HepG2 (cell line): ENCODE results near the gene APEX1. TPM values are rescaled to one million over a fixed set of nuclear protein-coding genes. Genes with fewer than 3 reads are reported as not detected.

Source experiments
- CERS6 ChIP-seq: sonication (generic); formaldehyde crosslinking; IDR thresholded peaks from 2 replicates; pipeline ENCODE4 v1.5.0; 2020; ENCODE audit warnings: missing genetic modification reagents
- EP300 ChIP-seq, 3 experiments: sonication (generic) in 1 of 3; formaldehyde crosslinking in 1 of 3; IDR thresholded peaks; 2 replicates each; pipeline versions ENCODE4 v1.5.1 to v1.6.1; 2011 to 2020; ENCODE audit warnings: low read depth in 2 of 3, low read length in 2 of 3, borderline replicate concordance in 1 of 3, improper control_type of control experiment in 1 of 3, mild to moderate bottlenecking in 1 of 3, missing genetic modification reagents in 1 of 3, moderate library complexity in 1 of 3
- GATA4 ChIP-seq: sonication (generic); IDR thresholded peaks from 2 replicates; pipeline ENCODE4 v1.6.1; 2016; ENCODE audit warnings: antibody characterized with exemption, low read depth, borderline replicate concordance
- HES4 ChIP-seq: sonication (generic); formaldehyde crosslinking; IDR thresholded peaks from 2 replicates; pipeline ENCODE4 v1.9.0; 2021; ENCODE audit warnings: mild to moderate bottlenecking, missing genetic modification reagents, borderline replicate concordance
- HNF4A ChIP-seq: sonication (generic); formaldehyde crosslinking; IDR thresholded peaks from 2 replicates; pipeline ENCODE4 v1.4.0; 2020; ENCODE audit warnings: missing genetic modification reagents
- HOXD1 ChIP-seq: sonication (generic); formaldehyde crosslinking; IDR thresholded peaks from 2 replicates; pipeline ENCODE4 v1.5.0; 2020; ENCODE audit warnings: missing genetic modification reagents
- MIER2 ChIP-seq: IDR thresholded peaks from 2 replicates; pipeline ENCODE4 v1.6.1; 2016; ENCODE audit warnings: missing biosample characterization, missing genetic modification reagents
- MNT ChIP-seq: fragments of 450-650 bp; IDR thresholded peaks from 2 replicates; pipeline ENCODE4 v1.6.1; 2016
- PATZ1 ChIP-seq: sonication (generic); formaldehyde crosslinking; IDR thresholded peaks from 2 replicates; pipeline ENCODE4 v1.4.0; 2020; ENCODE audit warnings: missing genetic modification reagents
- PAWR ChIP-seq: sonication (generic); formaldehyde crosslinking; IDR thresholded peaks from 2 replicates; pipeline ENCODE4 v1.4.0; 2020; ENCODE audit warnings: missing genetic modification reagents, mild to moderate bottlenecking, borderline replicate concordance
- PAX8 ChIP-seq: sonication (generic); formaldehyde crosslinking; IDR thresholded peaks from 2 replicates; pipeline ENCODE4 v1.8.0; 2022; ENCODE audit warnings: mild to moderate bottlenecking, missing genetic modification reagents, borderline replicate concordance
- POLR2G ChIP-seq: fragments of 200-400 bp; formaldehyde crosslinking; IDR thresholded peaks from 2 replicates; pipeline ENCODE4 v1.6.1; 2018; ENCODE audit warnings: mild to moderate bottlenecking, low read depth, low read length, moderate library complexity
- RBM22 ChIP-seq: fragments of 200-400 bp; formaldehyde crosslinking; optimal IDR thresholded peaks from 2 replicates; pipeline ENCODE3; 2017; ENCODE audit warnings: mild to moderate bottlenecking, low read length, moderate library complexity
- SOX13 ChIP-seq, 3 experiments: fragments of 450-650 bp in 1 of 3; sonication (generic) in 1 of 3; formaldehyde crosslinking in 1 of 3; IDR thresholded peaks in 2 of 3; conservative IDR thresholded peaks in 1 of 3; 2 replicates each; pipeline versions ENCODE4 v1.5.0 to v1.6.1; 2016 to 2020; ENCODE audit warnings: antibody characterized with exemption in 1 of 3, mild to moderate bottlenecking in 1 of 3, missing compliant biosample characterization in 1 of 3, missing genetic modification reagents in 1 of 3, moderate library complexity in 1 of 3
- TEAD2 ChIP-seq: sonication (generic); formaldehyde crosslinking; IDR thresholded peaks from 2 replicates; pipeline ENCODE4 v1.9.0; 2021; ENCODE audit warnings: missing genetic modification reagents
- TEF ChIP-seq: sonication (generic); formaldehyde crosslinking; IDR thresholded peaks from 2 replicates; pipeline ENCODE4 v1.5.0; 2020; ENCODE audit warnings: missing genetic modification reagents
- TFDP2 ChIP-seq: sonication (generic); formaldehyde crosslinking; IDR thresholded peaks from 2 replicates; pipeline ENCODE4 v1.4.0; 2020; ENCODE audit warnings: missing genetic modification reagents
- ZKSCAN8 ChIP-seq: IDR thresholded peaks from 2 replicates; pipeline ENCODE4 v1.6.1; 2016; ENCODE audit warnings: borderline replicate concordance, missing genetic modification reagents, missing compliant biosample characterization
- ZNF562 ChIP-seq: sonication (generic); formaldehyde crosslinking; IDR thresholded peaks from 2 replicates; pipeline ENCODE4 v1.8.0; 2022; ENCODE audit warnings: missing genetic modification reagents, borderline replicate concordance
- ZNF569 ChIP-seq: sonication (generic); formaldehyde crosslinking; IDR thresholded peaks from 2 replicates; pipeline ENCODE4 v1.5.0; 2020; ENCODE audit warnings: mild to moderate bottlenecking, missing genetic modification reagents, moderate library complexity, borderline replicate concordance
- ZNF605 ChIP-seq: sonication (generic); formaldehyde crosslinking; IDR thresholded peaks from 2 replicates; pipeline ENCODE4 v1.8.0; 2022; ENCODE audit warnings: mild to moderate bottlenecking, missing genetic modification reagents
- polyA plus RNA-seq, 8 experiments: library from polyadenylated mRNA; depleted of rRNA in 3 of 8; stranded (reverse) in 7 of 8; unstranded in 1 of 8; fragments of >200 nt; fragmentation: Illumina TruSeq in 4 of 8; extraction: Trizol in 4 of 8; gene quantifications; 2 replicates each; pipeline versions ENCODE4 v1.2.1 to v1.2.3, GENCODE V29; 2011 to 2016; ENCODE audit warnings: low read depth in 4 of 8, missing spikeins in 1 of 8, mixed read lengths in 1 of 8; ENCODE audit not compliant: insufficient read depth in 1 of 8
- total RNA-seq, 5 experiments: library from RNA; depleted of rRNA; stranded (reverse); fragments of >200 nt; fragmentation: Illumina TruSeq; extraction: Trizol; gene quantifications; 2 replicates each; pipeline ENCODE4 v1.2.3, GENCODE V29; 2016; ENCODE audit warnings: low read depth in 1 of 5

The APEX1 gene
- total and polyA plus RNA-seq, 2 of the 13 experiments (the other 11 are each of a cell fraction or from before 2014, with no cell fraction given), result 171 to 405 TPM

- peak; percentile 60; the same call in 1 of the 2 replicates for TF ChIP-seq ZNF605 (CRISPR knock-in tag)
- 0 out of 2 replicates have a peak, but pooled peaks have one; percentile 21 for TF ChIP-seq SOX13 (IDR thresholded peaks at IDR 0.05)
- peak in 1 of 2 experiments; percentile 25; a peak in 1 of 4 replicates for TF ChIP-seq SOX13 (CRISPR knock-in tag; conservative IDR thresholded peaks at IDR 0.05 in 1 of 2, IDR thresholded peaks at IDR 0.05 in 1 of 2)
- TF ChIP-seq TEF, result no peak
- 0 out of 2 replicates have a peak, but pooled peaks have one; percentile 35 for TF ChIP-seq TFDP2 (CRISPR knock-in tag)
- no peak for TF ChIP-seq TEAD2 (CRISPR knock-in tag)
- TF ChIP-seq EP300 (IDR thresholded peaks at IDR 0.05; ENCODE audit: low read depth in 2 of 2, low read length in 2 of 2), result 0 out of 4 replicates have a peak, but pooled peaks of 1 of the 2 experiments have one; percentile 3
- no peak for TF ChIP-seq EP300 (CRISPR knock-in tag; IDR thresholded peaks at IDR 0.05; ENCODE audit: borderline replicate concordance)
- peak; percentile 62; the same call in 1 of the 2 replicates for TF ChIP-seq GATA4
- TF ChIP-seq MNT, result no peak
- TF ChIP-seq CERS6 (CRISPR knock-in tag), result no peak
- peak; percentile 75; the same call in 1 of the 2 replicates for TF ChIP-seq HOXD1
- TF ChIP-seq ZNF569, result no peak
- TF ChIP-seq PAX8 (CRISPR knock-in tag), result no peak
- TF ChIP-seq HES4, result peak; percentile 69; the same call in 1 of the 2 replicates
- TF ChIP-seq ZKSCAN8 (CRISPR knock-in tag), result peak; percentile 60; the same call in 1 of the 2 replicates
- 0 out of 2 replicates have a peak, but pooled peaks have one; percentile 56 for TF ChIP-seq PAWR
- no peak for TF ChIP-seq MIER2 (CRISPR knock-in tag)
- no peak for TF ChIP-seq ZNF562 (CRISPR knock-in tag)
- TF ChIP-seq HNF4A (CRISPR knock-in tag), result no peak
- TF ChIP-seq POLR2G, result peak; percentile 96
- no peak for TF ChIP-seq RBM22
- TF ChIP-seq PATZ1, result peak; percentile 38
These were observed 41.9 kb upstream of the APEX1 start, which contains the start of gene TEP1 (continued) for GRCh38 chr14:20412876-20413743.
